ENCODE measurements around the gene TRANK1. TPM values are rescaled to one million over a fixed set of nuclear protein-coding genes. Genes with fewer than 3 reads are reported as not detected.

Gene TRANK1
- total and polyA plus RNA-seq, 2 of the 4 experiments (the other 2 are of a cell fraction) = 7.9 to 12.7 TPM

DNA sequence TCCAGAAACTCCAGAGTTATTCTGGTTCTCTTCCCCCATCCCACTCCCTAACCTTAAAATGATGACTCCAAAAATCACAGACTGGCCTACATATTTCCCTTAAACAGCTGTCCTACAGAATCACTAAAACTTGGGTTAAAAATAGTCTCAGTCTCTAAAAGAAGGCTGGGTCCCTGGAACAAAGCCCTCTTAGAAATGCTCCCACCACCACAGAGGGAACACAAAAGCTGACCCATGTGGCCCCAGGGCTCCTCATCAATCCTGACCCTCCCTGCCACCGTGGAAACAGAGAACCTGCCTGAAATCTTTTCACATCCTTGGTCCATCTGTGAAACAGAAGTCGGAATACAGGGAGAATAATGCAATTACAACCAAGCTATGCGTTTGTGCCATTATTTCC is 124.8 kb downstream of the TRANK1 start:
- Histone ChIP-seq H3K9me1 (ENCODE audit: insufficient read depth, low read length) (no peaks in the 10 kb centered on the region), H2AK5ac (ENCODE audit: low read depth, low read length) (no peak overlapping the region), H2AK9ac (replicated peaks; ENCODE audit: low read depth, low read length, poor library complexity) (no peak overlapping the region), H4K91ac (ENCODE audit: insufficient read depth, low read depth, low read length) (no peak overlapping the region), H2AFZ (replicated peaks; ENCODE audit: low read length, poor library complexity) (no peak overlapping the region), H3K27me3 (ENCODE audit: control insufficient read depth, insufficient read depth, low read length) (peaks cover 14% of the 10 kb centered on the region; the same call in 1 of the 2 replicates), H3K23ac (ENCODE audit: low read depth, low read length) (no peak overlapping the region), H4K8ac (ENCODE audit: low read depth in 2 of 2, low read length in 2 of 2) (no peak overlapping the region), H2BK5ac (ENCODE audit: low read depth, low read length, poor library complexity, severe bottlenecking) (no peak overlapping the region), H3K4me1 (ENCODE audit: control insufficient read depth, insufficient read depth, low read length) (no peaks in the 10 kb centered on the region), H3K9me3 (ENCODE audit: control insufficient read depth, insufficient read depth, low read length) (no peaks in the 10 kb centered on the region), H4K5ac (ENCODE audit: low read depth, low read length) (no peak overlapping the region), H2BK120ac (ENCODE audit: low read depth, low read length) (no peak overlapping the region), H3K36me3 (ENCODE audit: control insufficient read depth, insufficient read depth, low read length) (no peaks in the 10 kb centered on the region), H3K4me2 (ENCODE audit: low read depth, low read length) (no peak overlapping the region), H3K4me3 (ENCODE audit: insufficient read depth, low read depth, low read length) (no peak overlapping the region), H3K14ac (replicated peaks; ENCODE audit: low read depth, low read length) (no peak overlapping the region), H3K27ac (ENCODE audit: insufficient read depth, low read length) (no peak overlapping the region), H4K20me1 (ENCODE audit: insufficient read depth, low read length) (no peaks in the 10 kb centered on the region), H3K4ac (ENCODE audit: low read depth, low read length) (no peak overlapping the region), H3K56ac (ENCODE audit: extremely low read depth, insufficient read depth, low read length) (no peak overlapping the region), H3K9ac (ENCODE audit: low read depth, low read length) (no peak overlapping the region), H2BK15ac (ENCODE audit: low read depth, low read length) (no peak overlapping the region), H3K18ac (ENCODE audit: low read depth, low read length) (no peak overlapping the region), H3K79me1 (ENCODE audit: low read depth in 1 of 2, low read length in 2 of 2) (no peaks in the 10 kb centered on the region), H2BK20ac (ENCODE audit: low read depth, low read length) (no peak overlapping the region)
- 33% methylated on average over 2 of the region's 3 CpGs; no CpG with 5 or more reads in 1 of the 2 experiments for WGBS, 2 experiments (ENCODE audit: extremely low coverage in 2 of 2, insufficient read length in 1 of 2)
- dilution Hi-C loops (cut with HindIII; ENCODE audit: low sequenced_read_pairs, unreplicated experiment) (no loop called here), intact Hi-C loops (cut with micrococcal nuclease) (no loop called here), in situ Hi-C loops (cut with MboI; ENCODE audit: low sequenced_read_pairs) (no loop called here)
- BruUV-seq (replicated peaks) = no TSS peak
- ChIA-PET POLR2A (ENCODE audit: unreplicated experiment) (no interaction called here), CTCF (no interaction called here)
- no peak for ATAC-seq (ENCODE audit: low read depth)
- TF ChIP-seq SMC3 (IDR thresholded peaks at IDR 0.05; ENCODE audit: low read depth, low read length) = no peak
- no peak for DNase-seq

Measured in IMR-90 (cell line).